Esophagus muscularis mucosa (tissue), 4 donors: ENCODE data around the gene ANKRD12. TPM values are rescaled to one million over a fixed set of nuclear protein-coding genes. Genes with fewer than 3 reads are reported as not detected.
A peak's percentile ranks its signal among the peaks of the same experiment; 100 is the strongest.

Experiments used
- DNase-seq: peaks from one replicate; pipeline ENCODE4 v3.0.0-alpha.2; 2017; ENCODE audit errors: extremely low spot score
- H3K27ac ChIP-seq, 4 donors: fragments of 200-600 bp; sonication (generic); replicated peaks in 1 of 4; 1 replicate in 3 of 4; 2 replicates in 1 of 4; pipeline ENCODE4 v1.5.1; 2016 to 2019; ENCODE audit warnings: mild to moderate bottlenecking in 1 of 4
- H3K27me3 ChIP-seq, 4 donors: fragments of 200-600 bp; sonication (generic); one replicate each; pipeline versions ENCODE4 v1.5.1 to v1.6.0; 2016 to 2019
- H3K36me3 ChIP-seq, 4 donors: fragments of 200-600 bp; sonication (generic); one replicate each; pipeline ENCODE4 v1.5.1; 2016 to 2019
- H3K4me1 ChIP-seq, 4 donors: fragments of 200-600 bp; sonication (generic); one replicate each; pipeline ENCODE4 v1.5.1; 2016 to 2019
- H3K4me3 ChIP-seq, 4 donors: fragments of 200-600 bp; sonication (generic); 1 replicate in 2 of 4; 2 replicates in 2 of 4; pipeline ENCODE4 v1.5.1; 2016 to 2019; ENCODE audit warnings: mild to moderate bottlenecking in 4 of 4, moderate library complexity in 1 of 4
- H3K9me3 ChIP-seq, 4 donors: fragments of 200-600 bp; sonication (generic); 1 replicate in 3 of 4; 2 replicates in 1 of 4; pipeline ENCODE4 v1.5.1; 2016 to 2019
- EP300 ChIP-seq: sonication (generic); formaldehyde crosslinking; IDR thresholded peaks from one replicate; pipeline ENCODE4 v1.6.1; 2017; ENCODE audit warnings: antibody characterized with exemption
- POLR2A ChIP-seq: fragments of 450-650 bp; IDR thresholded peaks from one replicate; pipeline ENCODE4 v1.6.1; 2017; ENCODE audit warnings: antibody characterized with exemption, moderate library complexity, mild to moderate bottlenecking, low read depth
- POLR2AphosphoS5 ChIP-seq, 2 donors: sonication (generic); formaldehyde crosslinking; IDR thresholded peaks; one replicate each; pipeline ENCODE4 v1.6.1; 2017; ENCODE audit warnings: antibody characterized with exemption in 2 of 2
- WGBS: methylation state at CpG from one replicate; pipeline ENCODE4 v1.1.5; 2018; 5-methylcytosine and 5-hydroxymethylcytosine counted together
- intact Hi-C: fragments of 100-400 bp; cut with DNase I; formaldehyde crosslinking; loops from one replicate; pipeline ENCODE4 v1.15.1; 2023
- total RNA-seq, 4 donors: library from RNA; depleted of rRNA; stranded (reverse); fragments of >200 nt; gene quantifications; one replicate each; pipeline versions ENCODE4 v1.1.0 to v1.2.1, GENCODE V29; 2016
- TF ChIP-seq, protein P1 (sequence below), 3 experiments: fragments of 200-600 bp in 2 of 3; fragments of 450-650 bp in 1 of 3; sonication (generic) in 2 of 3; IDR thresholded peaks; one replicate each; pipeline ENCODE4 v1.5.1; 2017 to 2019; ENCODE audit warnings: antibody characterized with exemption in 3 of 3, mild to moderate bottlenecking in 2 of 3, moderate library complexity in 1 of 3

The ANKRD12 gene
- total RNA-seq, 4 donors from 2014 or later, result 65.2 to 108 (median 92.9) TPM

DNA sequence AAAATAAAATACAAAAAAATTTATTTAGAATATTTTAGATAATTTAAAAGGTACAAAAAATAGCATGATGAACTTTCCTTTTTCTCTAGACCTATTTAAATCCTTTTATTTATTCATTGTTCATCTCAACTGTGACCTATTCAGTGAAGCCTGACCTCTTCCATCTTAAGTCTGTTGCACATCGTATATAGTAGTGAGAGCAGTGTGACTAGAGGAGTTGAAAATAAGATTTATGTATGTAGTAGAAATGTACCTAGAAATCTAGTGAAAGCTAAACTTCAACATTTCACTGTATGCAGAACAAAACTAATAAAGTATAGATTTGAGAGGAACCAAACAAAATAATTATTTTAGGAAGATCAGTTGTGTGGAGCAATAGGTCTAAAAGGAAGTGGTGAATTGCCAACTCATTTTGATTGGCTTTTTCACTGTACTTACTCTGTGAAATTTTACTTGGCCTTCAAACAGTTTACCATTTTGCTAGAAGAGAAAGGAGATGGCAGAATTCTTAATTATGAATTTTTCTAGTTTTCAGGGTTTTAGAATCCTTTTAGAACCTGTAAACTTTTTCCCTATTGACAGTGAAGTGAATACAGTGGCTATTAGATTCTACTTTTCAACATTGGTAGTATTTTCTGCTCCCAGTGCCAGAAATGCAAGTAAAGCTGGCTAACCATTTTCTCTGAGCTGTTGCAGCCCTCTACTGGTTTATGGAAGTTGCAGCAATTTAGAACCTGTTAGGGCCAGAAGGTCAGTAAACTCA is 11.0 kb downstream of the ANKRD12 start:
- no peak overlapping the region for H3K4me3 ChIP-seq
- TF ChIP-seq POLR2AphosphoS5 (IDR thresholded peaks at IDR 0.05) (peak in 1 of 2 donors; percentile 10), EP300 (no peak), POLR2A (no peak)
- TF ChIP-seq, protein P1, sequence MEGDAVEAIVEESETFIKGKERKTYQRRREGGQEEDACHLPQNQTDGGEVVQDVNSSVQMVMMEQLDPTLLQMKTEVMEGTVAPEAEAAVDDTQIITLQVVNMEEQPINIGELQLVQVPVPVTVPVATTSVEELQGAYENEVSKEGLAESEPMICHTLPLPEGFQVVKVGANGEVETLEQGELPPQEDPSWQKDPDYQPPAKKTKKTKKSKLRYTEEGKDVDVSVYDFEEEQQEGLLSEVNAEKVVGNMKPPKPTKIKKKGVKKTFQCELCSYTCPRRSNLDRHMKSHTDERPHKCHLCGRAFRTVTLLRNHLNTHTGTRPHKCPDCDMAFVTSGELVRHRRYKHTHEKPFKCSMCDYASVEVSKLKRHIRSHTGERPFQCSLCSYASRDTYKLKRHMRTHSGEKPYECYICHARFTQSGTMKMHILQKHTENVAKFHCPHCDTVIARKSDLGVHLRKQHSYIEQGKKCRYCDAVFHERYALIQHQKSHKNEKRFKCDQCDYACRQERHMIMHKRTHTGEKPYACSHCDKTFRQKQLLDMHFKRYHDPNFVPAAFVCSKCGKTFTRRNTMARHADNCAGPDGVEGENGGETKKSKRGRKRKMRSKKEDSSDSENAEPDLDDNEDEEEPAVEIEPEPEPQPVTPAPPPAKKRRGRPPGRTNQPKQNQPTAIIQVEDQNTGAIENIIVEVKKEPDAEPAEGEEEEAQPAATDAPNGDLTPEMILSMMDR (IDR thresholded peaks at IDR 0.05), result peak; percentile 80 to 89 (median 85)
- no peak for DNase-seq
- H3K4me1 ChIP-seq, result peaks cover 63 to 100% (median 100%) of the 10 kb centered on the region in 4 donors
- no peaks in the 10 kb centered on the region for H3K27me3 ChIP-seq
- intact Hi-C loops, result loop anchor here (2.0 kb wide), 1 partner anchor 75 kb away; no protein-coding TSS in a partner anchor
- peak overlapping the region in 3 of 4 donors; percentile 12 to 54 (median 41) for H3K27ac ChIP-seq
- 14% methylated on average over 1 of the region's 1 CpG for WGBS
- no peaks in the 10 kb centered on the region for H3K9me3 ChIP-seq
- H3K36me3 ChIP-seq, result no peaks in the 10 kb centered on the region

DNA sequence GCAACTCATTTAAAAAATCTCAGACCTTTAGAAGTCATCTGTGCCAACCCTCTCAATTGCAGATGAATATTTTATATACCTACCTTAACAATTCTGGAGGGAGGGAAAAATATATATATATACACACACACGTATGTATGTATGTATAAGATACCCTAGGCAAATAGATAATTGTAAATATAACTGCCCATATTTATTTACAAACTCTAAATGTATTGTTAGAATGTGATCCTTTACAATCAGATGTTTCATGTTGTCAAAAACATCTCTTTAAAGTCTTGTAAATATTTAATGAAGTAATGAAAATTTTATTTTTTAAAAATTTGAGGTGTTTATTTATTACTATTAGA is 11.6 kb downstream of the ANKRD12 start:
- DNase-seq, result no peak
- Histone ChIP-seq H3K9me3 (no peaks in the 10 kb centered on the region), H3K4me1 (peaks cover 68 to 100% (median 100%) of the 10 kb centered on the region in 4 donors), H3K27ac (peak overlapping the region in 2 of 4 donors; percentile 41 to 54), H3K36me3 (no peaks in the 10 kb centered on the region), H3K27me3 (no peaks in the 10 kb centered on the region), H3K4me3 (no peak overlapping the region)
- intact Hi-C loops, result loop anchor here (2.0 kb wide), 1 partner anchor 75 kb away; no protein-coding TSS in a partner anchor
- TF ChIP-seq, protein P1 (IDR thresholded peaks at IDR 0.05), result no peak
- TF ChIP-seq EP300 (no peak), POLR2AphosphoS5 (IDR thresholded peaks at IDR 0.05) (no peak), POLR2A (no peak)
- 26% methylated on average over 1 of the region's 1 CpG for WGBS

DNA sequence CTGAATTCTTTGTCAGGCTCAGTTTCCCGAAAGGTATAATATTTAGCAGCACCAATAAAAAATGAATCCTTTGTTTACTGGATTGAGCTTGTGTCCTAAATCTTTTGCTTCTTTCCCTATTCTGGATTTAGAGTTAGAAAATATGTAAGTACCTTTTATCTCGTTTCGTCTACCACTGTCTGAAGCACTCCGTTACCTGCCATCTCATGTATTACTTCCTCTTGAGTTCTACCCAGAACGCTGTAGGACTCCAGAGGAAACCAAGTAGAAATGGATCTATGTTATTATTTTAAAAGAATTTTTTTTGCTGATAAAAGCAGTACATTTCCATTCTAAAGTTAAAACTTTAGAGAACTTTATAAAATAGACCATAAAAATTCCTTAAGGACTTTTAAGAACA is 13.5 kb downstream of the ANKRD12 start:
- no peaks in the 10 kb centered on the region for H3K36me3 ChIP-seq
- H3K9me3 ChIP-seq, result no peaks in the 10 kb centered on the region
- DNase-seq, result no peak
- H3K4me3 ChIP-seq, result no peak overlapping the region
- H3K4me1 ChIP-seq, result peaks cover 68 to 99% (median 98%) of the 10 kb centered on the region in 4 donors
- TF ChIP-seq, protein P1 (IDR thresholded peaks at IDR 0.05), result no peak
- TF ChIP-seq POLR2AphosphoS5 (IDR thresholded peaks at IDR 0.05), result no peak
- no peak for TF ChIP-seq POLR2A
- no peak for TF ChIP-seq EP300
- WGBS, result 52% methylated on average over 5 of the region's 5 CpGs
- H3K27ac ChIP-seq, result peak overlapping the region in 2 of 4 donors; percentile 13 to 18
- intact Hi-C loops, result no loop called here
- no peaks in the 10 kb centered on the region for H3K27me3 ChIP-seq

- Histone ChIP-seq H3K27ac (no peak overlapping the region), H3K27me3 (no peaks in the 10 kb centered on the region), H3K4me1 (peaks cover 37 to 76% (median 66%) of the 10 kb centered on the region in 4 donors), H3K36me3 (no peaks in the 10 kb centered on the region), H3K4me3 (no peak overlapping the region), H3K9me3 (no peaks in the 10 kb centered on the region)
- DNase-seq, result no peak
- intact Hi-C loops, result no loop called here
- no peak for TF ChIP-seq POLR2A
- 30% methylated on average over 1 of the region's 1 CpG for WGBS
Observed at GRCh38 chr18:9153256-9153655, 16.7 kb downstream of the ANKRD12 start.

GRCh38 chr18:9156604-9157249 is 20.1 kb downstream of the ANKRD12 start:
- WGBS, result 94% methylated on average over 4 of the region's 4 CpGs
- H3K9me3 ChIP-seq, result no peaks in the 10 kb centered on the region
- H3K4me3 ChIP-seq, result no peak overlapping the region
- no peaks in the 10 kb centered on the region for H3K36me3 ChIP-seq
- TF ChIP-seq POLR2AphosphoS5 (IDR thresholded peaks at IDR 0.05), result no peak
- TF ChIP-seq, protein P1 (IDR thresholded peaks at IDR 0.05), result no peak
- no peak for TF ChIP-seq EP300
- no peak for TF ChIP-seq POLR2A
- H3K4me1 ChIP-seq, result peaks cover 25 to 61% (median 54%) of the 10 kb centered on the region in 4 donors
- intact Hi-C loops, result no loop called here
- no peak for DNase-seq
- no peaks in the 10 kb centered on the region for H3K27me3 ChIP-seq
- H3K27ac ChIP-seq, result no peak overlapping the region
